Bone marrow (tissue), 2 donors: ENCODE measurements around the gene GAS2.

Source experiments
- DNase-seq, 2 donors: peaks; one replicate each; lab custom pipeline; 2025; lab: John Stamatoyannopoulos, UW

GAS2 gene

GRCh38 chr11:22787551-22788162 is 121.2 kb downstream of the GAS2 start:
- peak in 1 of 2 donors; percentile 59 for DNase-seq

- DNase-seq = peak in 1 of 2 donors; percentile 17
Measured at GRCh38 chr11:22792497-22792896, 126.1 kb downstream of the GAS2 start.

- DNase-seq = no peak
Measured at GRCh38 chr11:22795914-22796313, 129.5 kb downstream of the GAS2 start.

- no peak for DNase-seq
Measured at GRCh38 chr11:22797047-22797446, 130.6 kb downstream of the GAS2 start.

- DNase-seq = no peak
Measured at GRCh38 chr11:22798901-22799300, 132.5 kb downstream of the GAS2 start.

- no peak for DNase-seq
Measured at GRCh38 chr11:22800482-22800881, 134.1 kb downstream of the GAS2 start.

GRCh38 chr11:22802861-22803260 is 136.4 kb downstream of the GAS2 start:
- DNase-seq = no peak

- no peak for DNase-seq
Measured at GRCh38 chr11:22807391-22807790, 141.0 kb downstream of the GAS2 start.

- DNase-seq = peak in 1 of 2 donors; percentile 75
Measured at GRCh38 chr11:22807855-22808570, 141.6 kb downstream of the GAS2 start.

GRCh38 chr11:22808571-22809197 is 142.3 kb downstream of the GAS2 start:
- no peak for DNase-seq

- no peak for DNase-seq
Measured at GRCh38 chr11:22809893-22810292, 143.5 kb downstream of the GAS2 start.

- DNase-seq = no peak
Measured at GRCh38 chr11:22822203-22822602, 155.8 kb downstream of the GAS2 start.

GRCh38 chr11:22828373-22828772 is 162.0 kb downstream of the GAS2 start:
- DNase-seq = no peak

- peak; percentile 80 to 91 for DNase-seq
Measured at GRCh38 chr11:22829231-22830081, 163.0 kb downstream of the GAS2 start, which contains the start of gene SVIP. Gene SVIP, minus strand, starts transcription at chr11:22829801. Its CDS starts 53 bp downstream, at chr11:22829748.

- no peak for DNase-seq
Measured at GRCh38 chr11:22830082-22830414, 163.6 kb downstream of the GAS2 start.

- no peak for DNase-seq
Measured at GRCh38 chr11:22832315-22833015, 166.1 kb downstream of the GAS2 start.

GRCh38 chr11:22846726-22847125 is 180.3 kb downstream of the GAS2 start:
- DNase-seq = no peak

- DNase-seq = no peak
Measured at GRCh38 chr11:22851477-22851876, 185.1 kb downstream of the GAS2 start.

- no peak for DNase-seq
Measured at GRCh38 chr11:22859756-22860155, 193.3 kb downstream of the GAS2 start.

- DNase-seq = no peak
Measured at GRCh38 chr11:22860241-22860640, 193.8 kb downstream of the GAS2 start, which contains the start of gene CCDC179. Gene CCDC179, minus strand, starts transcription at chr11:22860474. Its CDS starts 53 bp downstream, at chr11:22860421.
